ENCODE measurements around the gene NLRP6.
A peak's percentile ranks its signal among the peaks of the same experiment; 100 is the strongest.
"Not testable (repeated sequence)": the region's sequence is repeated elsewhere in the genome, so short reads cannot be mapped to it uniquely, and the experiment has no call there.

The NLRP6 gene

DNA sequence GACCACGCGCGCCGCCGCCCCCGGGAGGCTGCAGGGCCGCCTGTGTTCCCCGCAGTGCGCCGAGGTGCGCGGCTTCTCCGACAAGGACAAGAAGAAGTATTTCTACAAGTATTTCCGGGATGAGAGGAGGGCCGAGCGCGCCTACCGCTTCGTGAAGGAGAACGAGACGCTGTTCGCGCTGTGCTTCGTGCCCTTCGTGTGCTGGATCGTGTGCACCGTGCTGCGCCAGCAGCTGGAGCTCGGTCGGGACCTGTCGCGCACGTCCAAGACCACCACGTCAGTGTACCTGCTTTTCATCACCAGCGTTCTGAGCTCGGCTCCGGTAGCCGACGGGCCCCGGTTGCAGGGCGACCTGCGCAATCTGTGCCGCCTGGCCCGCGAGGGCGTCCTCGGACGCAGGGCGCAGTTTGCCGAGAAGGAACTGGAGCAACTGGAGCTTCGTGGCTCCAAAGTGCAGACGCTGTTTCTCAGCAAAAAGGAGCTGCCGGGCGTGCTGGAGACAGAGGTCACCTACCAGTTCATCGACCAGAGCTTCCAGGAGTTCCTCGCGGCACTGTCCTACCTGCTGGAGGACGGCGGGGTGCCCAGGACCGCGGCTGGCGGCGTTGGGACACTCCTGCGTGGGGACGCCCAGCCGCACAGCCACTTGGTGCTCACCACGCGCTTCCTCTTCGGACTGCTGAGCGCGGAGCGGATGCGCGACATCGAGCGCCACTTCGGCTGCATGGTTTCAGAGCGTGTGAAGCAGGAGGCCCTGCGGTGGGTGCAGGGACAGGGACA lies 2.7 kb downstream of the NLRP6 start:
- Histone ChIP-seq H3K4me1 (peaks cover 40% of the 10 kb centered on the region), H3K27me3 (peaks cover 85% of the 10 kb centered on the region), H3K9ac (no peak overlapping the region), H3K4me3 (peak overlapping the region; percentile 53; the same call in 1 of the 2 replicates), H4K20me1 (peaks cover 27% of the 10 kb centered on the region), H3K27ac (no peak overlapping the region), H3K36me3 (no peaks in the 10 kb centered on the region), H3K4me2 (peak overlapping the region; percentile 71), H3K9me3 (peaks cover 17% of the 10 kb centered on the region; the same call in 1 of the 2 replicates)
- no peak for TF ChIP-seq Cebpa-rat (IDR thresholded peaks at IDR 0.05)

DNA sequence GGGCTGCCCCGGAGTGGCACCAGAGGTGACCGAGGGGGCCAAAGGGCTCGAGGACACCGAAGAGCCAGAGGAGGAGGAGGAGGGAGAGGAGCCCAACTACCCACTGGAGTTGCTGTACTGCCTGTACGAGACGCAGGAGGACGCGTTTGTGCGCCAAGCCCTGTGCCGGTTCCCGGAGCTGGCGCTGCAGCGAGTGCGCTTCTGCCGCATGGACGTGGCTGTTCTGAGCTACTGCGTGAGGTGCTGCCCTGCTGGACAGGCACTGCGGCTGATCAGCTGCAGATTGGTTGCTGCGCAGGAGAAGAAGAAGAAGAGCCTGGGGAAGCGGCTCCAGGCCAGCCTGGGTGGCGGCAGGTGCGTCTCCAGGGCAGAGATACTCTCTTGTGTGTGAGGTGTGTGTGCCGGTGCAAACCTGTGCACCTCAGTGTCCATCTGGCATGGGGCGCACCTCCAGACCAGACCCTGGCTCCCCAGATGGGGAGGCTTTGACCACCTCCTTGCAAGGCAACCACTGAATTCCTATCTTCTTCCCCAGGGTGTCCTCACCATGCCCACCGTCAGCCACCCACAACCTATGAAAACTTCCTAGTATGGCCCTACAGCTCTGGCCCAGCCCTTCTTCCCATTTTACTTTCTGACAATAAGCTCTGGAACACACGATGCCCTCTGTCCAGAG lies 3.4 kb downstream of the NLRP6 start:
- Histone ChIP-seq H3K27me3 (peaks cover 92% of the 10 kb centered on the region), H3K4me1 (peaks cover 40% of the 10 kb centered on the region), H3K9me3 (peaks cover 10% of the 10 kb centered on the region; the same call in 1 of the 2 replicates), H3K4me2 (peak overlapping the region; percentile 71), H4K20me1 (peaks cover 27% of the 10 kb centered on the region), H3K27ac (no peak overlapping the region), H3K36me3 (no peaks in the 10 kb centered on the region), H3K4me3 (peak overlapping the region; percentile 53; the same call in 1 of the 2 replicates), H3K9ac (no peak overlapping the region)
- no peak for TF ChIP-seq Cebpa-rat (IDR thresholded peaks at IDR 0.05)

DNA sequence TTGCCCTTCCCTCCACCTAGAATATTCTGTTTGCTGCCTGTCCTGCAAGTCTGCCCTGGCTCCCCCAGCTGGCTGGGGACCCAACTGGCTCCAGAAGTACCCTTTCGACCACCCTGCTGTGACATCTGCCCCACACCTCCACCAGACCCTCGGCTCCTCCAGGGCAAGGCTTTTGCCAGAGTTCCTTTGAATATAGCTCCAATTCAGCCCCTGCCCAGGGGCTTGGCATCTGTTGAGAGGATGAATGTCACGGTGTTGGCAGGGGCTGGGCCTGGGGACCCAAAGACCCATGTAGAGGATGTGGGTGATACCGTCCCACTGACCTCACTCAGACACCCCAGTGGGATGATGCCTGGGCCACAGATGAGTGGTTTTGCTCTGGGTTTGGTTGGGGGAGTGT lies 4.0 kb downstream of the NLRP6 start:
- no peak overlapping the region for H3K27ac ChIP-seq
- H3K4me3 ChIP-seq, result no peak overlapping the region
- H3K9me3 ChIP-seq, result peaks cover 8% of the 10 kb centered on the region; the same call in 1 of the 2 replicates
- peaks cover 98% of the 10 kb centered on the region for H3K27me3 ChIP-seq
- H3K36me3 ChIP-seq, result no peaks in the 10 kb centered on the region
- no peak overlapping the region for H3K9ac ChIP-seq
- no peak overlapping the region for H3K4me2 ChIP-seq
- H4K20me1 ChIP-seq, result peaks cover 28% of the 10 kb centered on the region
- H3K4me1 ChIP-seq, result peaks cover 43% of the 10 kb centered on the region
- no peak for TF ChIP-seq Cebpa-rat (IDR thresholded peaks at IDR 0.05)

DNA sequence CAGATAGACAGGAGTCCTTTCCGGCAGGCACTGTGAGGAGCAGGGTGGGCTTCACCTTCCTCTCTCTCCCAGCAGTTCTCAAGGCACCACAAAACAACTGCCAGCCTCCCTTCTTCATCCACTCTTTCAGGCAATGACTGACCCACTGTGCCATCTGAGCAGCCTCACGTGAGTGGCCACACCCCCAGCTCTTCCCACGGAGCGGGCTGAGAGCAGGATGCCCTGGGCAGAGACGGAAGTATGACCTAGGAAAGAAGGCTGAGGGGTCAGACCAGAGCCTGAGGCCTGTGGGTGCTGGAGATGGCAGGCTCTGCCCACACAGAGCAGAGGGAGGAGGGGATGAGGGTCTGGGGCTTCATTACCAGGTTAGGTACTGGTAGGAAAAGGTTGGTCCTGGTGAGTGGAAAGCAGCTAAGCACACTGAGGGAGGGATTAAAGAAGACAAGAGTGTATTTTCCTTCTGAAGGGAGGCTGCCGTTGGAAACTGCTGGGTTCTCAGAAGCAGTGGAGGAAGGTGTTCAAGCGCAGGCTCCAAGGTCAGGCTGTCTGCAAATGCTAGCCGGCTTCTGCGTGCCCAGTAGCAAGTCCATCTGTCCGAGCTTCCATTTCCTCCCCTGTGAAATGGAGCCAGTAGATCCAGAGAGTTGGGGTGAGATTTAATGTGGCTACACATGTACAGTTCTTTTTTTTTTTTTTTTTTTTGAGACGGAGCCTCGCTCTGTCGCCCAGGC lies 4.6 kb downstream of the NLRP6 start:
- Histone ChIP-seq H3K9ac (no peak overlapping the region), H3K9me3 (peaks cover 8% of the 10 kb centered on the region; the same call in 1 of the 2 replicates), H3K4me2 (no peak overlapping the region), H3K27ac (no peak overlapping the region), H4K20me1 (peaks cover 35% of the 10 kb centered on the region), H3K4me3 (no peak overlapping the region), H3K27me3 (peaks cover 100% of the 10 kb centered on the region), H3K36me3 (no peaks in the 10 kb centered on the region), H3K4me1 (peaks cover 49% of the 10 kb centered on the region)
- no peak for TF ChIP-seq Cebpa-rat (IDR thresholded peaks at IDR 0.05)

DNA sequence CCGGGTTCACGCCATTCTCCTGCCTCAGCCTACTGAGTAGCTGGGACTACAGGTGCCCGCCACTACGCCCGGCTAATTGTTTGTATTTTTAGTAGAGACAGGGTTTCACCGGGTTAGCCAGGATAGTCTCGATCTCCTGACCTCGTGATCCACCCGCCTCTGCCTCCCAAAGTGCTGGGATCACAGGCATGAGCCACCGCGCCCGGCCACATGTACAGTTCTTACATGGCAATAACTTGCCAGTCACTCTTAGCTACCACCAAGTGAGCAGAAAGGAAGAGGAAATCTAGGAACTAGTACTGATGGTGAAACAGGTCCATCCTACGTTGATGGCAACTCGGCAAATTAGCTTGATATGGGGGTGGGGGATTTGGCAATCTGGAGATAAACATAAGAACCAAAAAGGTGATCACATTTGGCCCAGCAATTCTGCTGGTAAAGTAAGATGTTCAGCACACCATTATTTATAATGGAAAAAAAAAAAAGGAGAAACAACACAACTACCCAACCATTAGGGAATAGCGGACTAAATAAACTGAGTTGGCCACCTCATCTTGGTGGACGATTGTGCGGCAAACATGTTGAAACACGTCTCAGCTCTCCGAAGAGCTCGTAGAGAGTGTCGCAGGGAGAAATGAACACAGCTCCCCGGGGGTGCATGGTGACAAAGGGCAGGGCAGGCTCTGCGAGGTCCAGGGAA lies 5.3 kb downstream of the NLRP6 start:
- Histone ChIP-seq H3K36me3 (no peaks in the 10 kb centered on the region), H3K27me3 (peaks cover 100% of the 10 kb centered on the region), H3K4me1 (peaks cover 56% of the 10 kb centered on the region), H3K4me3 (no peak overlapping the region), H3K9ac (no peak overlapping the region), H3K9me3 (peaks cover 8% of the 10 kb centered on the region; the same call in 1 of the 2 replicates), H4K20me1 (peaks cover 40% of the 10 kb centered on the region), H3K4me2 (no peak overlapping the region), H3K27ac (no peak overlapping the region)
- TF ChIP-seq Cebpa-rat (IDR thresholded peaks at IDR 0.05), result no peak

DNA sequence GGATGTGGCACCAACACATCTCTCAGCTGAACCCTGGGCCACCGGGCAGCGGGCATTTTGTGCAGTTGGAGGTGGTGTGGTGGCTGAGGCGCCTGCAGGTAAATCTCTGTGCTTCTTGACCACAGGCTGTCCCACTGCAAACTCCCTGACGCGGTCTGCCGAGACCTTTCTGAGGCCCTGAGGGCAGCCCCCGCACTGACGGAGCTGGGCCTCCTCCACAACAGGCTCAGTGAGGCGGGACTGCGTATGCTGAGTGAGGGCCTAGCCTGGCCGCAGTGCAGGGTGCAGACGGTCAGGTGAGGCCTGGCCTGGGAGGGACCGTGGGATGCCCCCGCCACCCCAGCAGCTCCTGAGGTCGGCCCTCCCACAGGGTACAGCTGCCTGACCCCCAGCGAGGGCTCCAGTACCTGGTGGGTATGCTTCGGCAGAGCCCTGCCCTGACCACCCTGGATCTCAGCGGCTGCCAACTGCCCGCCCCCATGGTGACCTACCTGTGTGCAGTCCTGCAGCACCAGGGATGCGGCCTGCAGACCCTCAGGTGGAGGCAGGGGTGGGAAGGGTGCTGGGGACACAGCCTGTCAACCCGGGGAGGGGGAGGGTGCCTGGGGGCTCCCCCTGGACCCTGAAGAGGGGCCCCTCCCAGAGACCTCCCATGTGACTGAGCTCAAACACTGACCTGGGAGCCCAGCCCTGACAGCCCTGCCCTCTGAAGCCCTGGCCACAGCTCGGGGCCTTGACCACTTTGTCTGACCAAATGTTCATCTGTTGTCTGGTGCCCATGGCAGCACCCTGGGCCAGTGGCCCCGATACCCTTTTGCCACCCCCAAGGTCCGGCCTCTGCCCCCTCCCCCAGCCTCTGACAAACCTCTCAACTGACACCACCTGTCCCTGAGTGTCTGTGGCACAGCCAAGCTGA lies 6.2 kb downstream of the NLRP6 start:
- H4K20me1 ChIP-seq, result peaks cover 40% of the 10 kb centered on the region
- no peak overlapping the region for H3K27ac ChIP-seq
- H3K9ac ChIP-seq, result no peak overlapping the region
- H3K27me3 ChIP-seq, result peaks cover 95% of the 10 kb centered on the region
- H3K4me3 ChIP-seq, result no peak overlapping the region
- peaks cover 8% of the 10 kb centered on the region; the same call in 1 of the 2 replicates for H3K9me3 ChIP-seq
- no peaks in the 10 kb centered on the region for H3K36me3 ChIP-seq
- H3K4me2 ChIP-seq, result no peak overlapping the region
- peaks cover 49% of the 10 kb centered on the region for H3K4me1 ChIP-seq
- TF ChIP-seq Cebpa-rat (IDR thresholded peaks at IDR 0.05), result no peak

DNA sequence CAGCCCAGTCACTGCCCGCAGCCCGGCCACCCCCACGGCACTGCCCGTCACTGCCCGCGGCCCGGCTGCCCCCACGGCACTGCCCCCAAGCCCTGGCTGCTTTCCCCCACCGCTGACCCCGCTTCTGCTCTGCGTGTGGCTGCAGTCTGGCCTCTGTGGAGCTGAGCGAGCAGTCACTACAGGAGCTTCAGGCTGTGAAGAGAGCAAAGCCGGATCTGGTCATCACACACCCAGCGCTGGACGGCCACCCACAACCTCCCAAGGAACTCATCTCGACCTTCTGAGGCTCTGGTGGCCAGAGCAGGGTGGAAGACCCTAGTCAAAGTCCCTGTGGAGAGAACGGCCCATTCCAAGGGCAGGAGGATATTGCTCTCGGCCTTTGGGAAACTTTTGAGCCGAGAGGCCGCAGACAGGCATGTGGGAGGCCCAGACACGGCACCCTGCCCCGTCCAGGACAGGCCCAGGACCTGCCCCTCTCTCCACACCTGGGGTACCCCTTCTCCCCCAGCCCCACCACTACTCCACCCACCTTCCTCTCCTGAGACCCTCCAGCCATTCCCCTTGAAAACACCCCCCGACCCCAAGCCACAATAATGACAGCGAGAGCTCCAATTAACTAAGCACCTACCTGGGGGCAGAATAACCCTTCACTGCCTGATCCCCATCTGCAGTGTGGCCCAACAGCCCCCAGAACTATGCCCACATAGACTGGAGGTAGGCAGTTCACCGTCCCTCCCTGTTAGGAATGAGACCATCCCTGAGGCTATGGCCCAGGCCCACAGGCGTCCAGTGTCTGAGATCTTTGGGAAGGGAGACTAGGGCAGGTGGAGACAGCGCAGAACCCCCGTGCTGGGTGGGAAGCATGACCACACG lies 7.0 kb downstream of the NLRP6 start:
- Histone ChIP-seq H3K9ac (no peak overlapping the region), H3K27me3 (peaks cover 86% of the 10 kb centered on the region), H3K4me1 (peaks cover 49% of the 10 kb centered on the region), H4K20me1 (peaks cover 38% of the 10 kb centered on the region), H3K27ac (no peak overlapping the region), H3K4me2 (no peak overlapping the region), H3K9me3 (peaks cover 6% of the 10 kb centered on the region; the same call in 1 of the 2 replicates), H3K4me3 (no peak overlapping the region), H3K36me3 (no peaks in the 10 kb centered on the region)
- TF ChIP-seq Cebpa-rat (IDR thresholded peaks at IDR 0.05), result no peak

DNA sequence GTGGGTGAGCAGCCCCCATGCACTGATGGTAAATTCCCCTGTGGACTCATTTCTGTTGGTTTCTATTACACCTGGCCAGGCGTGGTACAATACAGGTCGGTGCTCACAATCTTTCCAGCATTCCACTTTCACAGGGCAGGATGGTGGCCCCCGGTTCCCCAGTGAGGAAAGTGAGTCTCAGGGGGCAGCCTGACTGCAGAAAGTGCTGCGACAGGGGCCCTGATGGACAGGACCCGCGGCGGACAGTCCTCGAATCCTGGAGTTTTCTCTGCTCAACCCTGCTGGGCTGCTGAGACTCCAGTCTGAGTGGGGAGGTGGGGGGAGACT lies 7.7 kb downstream of the NLRP6 start:
- Histone ChIP-seq H3K4me1 (peaks cover 49% of the 10 kb centered on the region), H3K9ac (no peak overlapping the region), H3K27ac (no peak overlapping the region), H3K27me3 (peaks cover 80% of the 10 kb centered on the region), H3K36me3 (peaks cover 4% of the 10 kb centered on the region; the same call in 1 of the 2 replicates), H4K20me1 (peaks cover 34% of the 10 kb centered on the region), H3K4me2 (no peak overlapping the region), H3K9me3 (no peaks in the 10 kb centered on the region), H3K4me3 (no peak overlapping the region)
- TF ChIP-seq Cebpa-rat (IDR thresholded peaks at IDR 0.05), result no peak

DNA sequence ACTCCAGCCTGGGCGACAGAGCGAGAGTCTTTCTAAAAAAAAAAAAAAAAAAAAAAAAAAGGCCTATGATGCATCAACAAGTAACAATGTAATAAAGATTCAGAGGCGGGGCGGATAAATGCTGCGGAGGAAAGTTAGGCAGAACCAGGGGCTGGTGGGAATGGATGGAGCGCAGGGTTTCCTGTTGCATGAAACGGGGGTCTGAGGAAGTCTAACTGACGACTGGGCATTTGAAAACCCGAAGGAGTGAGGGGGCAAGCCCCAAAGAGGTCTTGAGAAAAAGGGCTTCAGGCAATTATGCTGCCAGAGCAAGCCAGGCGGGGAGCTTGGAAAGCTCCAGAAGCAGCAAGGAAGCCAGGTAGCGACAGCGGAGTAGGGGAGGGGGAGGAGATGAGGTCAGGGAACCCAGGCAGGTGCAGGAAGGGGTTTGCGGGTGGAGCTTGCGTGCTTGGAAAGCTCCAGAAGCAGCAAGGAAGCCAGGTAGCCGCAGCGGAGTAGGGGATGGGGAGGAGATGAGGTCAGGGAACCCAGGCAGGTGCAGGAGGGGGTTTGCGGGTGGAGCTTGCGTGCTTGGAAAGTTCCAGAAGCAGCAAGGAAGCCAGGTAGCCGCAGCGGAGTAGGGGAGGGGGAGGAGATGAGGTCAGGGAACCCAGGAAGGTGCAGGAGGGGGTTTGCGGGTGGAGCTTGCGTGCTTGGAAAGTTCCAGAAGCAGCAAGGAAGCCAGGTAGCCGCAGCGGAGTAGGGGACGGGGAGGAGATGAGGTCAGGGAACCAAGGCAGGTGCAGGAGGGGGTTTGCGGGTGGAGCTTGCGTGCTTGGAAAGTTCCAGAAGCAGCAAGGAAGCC lies 9.0 kb downstream of the NLRP6 start:
- Histone ChIP-seq H3K4me3 (peak overlapping the region; percentile 78), H3K27me3 (peaks cover 66% of the 10 kb centered on the region), H3K4me1 (peaks cover 50% of the 10 kb centered on the region), H3K36me3 (peaks cover 18% of the 10 kb centered on the region), H4K20me1 (peaks cover 24% of the 10 kb centered on the region), H3K9ac (peak overlapping the region; percentile 81; the same call in 1 of the 2 replicates), H3K4me2 (peak overlapping the region; percentile 99)
- H3K9me3 ChIP-seq, H3K27ac ChIP-seq: not testable (repeated sequence)
